Measurements from ENCODE around the gene RPL27. TPM values are rescaled to one million over a fixed set of nuclear protein-coding genes. Genes with fewer than 3 reads are reported as not detected.

Gene RPL27
- total and polyA plus RNA-seq, 2 of the 13 experiments (the other 11 are each of a cell fraction or from before 2014, with no cell fraction given): 1,585 to 5,840 TPM

- TF ChIP-seq KDM2A (CRISPR knock-in tag; IDR thresholded peaks at IDR 0.05; ENCODE audit: borderline replicate concordance, low read depth) (peak; percentile 78), KDM1A (CRISPR knock-in tag; IDR thresholded peaks at IDR 0.05) (no peak), SMARCE1 (IDR thresholded peaks at IDR 0.05; ENCODE audit: borderline replicate concordance) (no peak), CENPT (CRISPR knock-in tag; IDR thresholded peaks at IDR 0.05; ENCODE audit: low read depth) (no peak), KAT8 (CRISPR knock-in tag; IDR thresholded peaks at IDR 0.05) (peak; percentile 69), MNT (IDR thresholded peaks at IDR 0.05) (peak; percentile 38; the same call in 1 of the 2 replicates), ZHX1 (CRISPR knock-in tag; IDR thresholded peaks at IDR 0.05; ENCODE audit: low read depth) (peak; percentile 90), NONO (IDR thresholded peaks at IDR 0.05) (no peak), NONO (CRISPR knock-in tag; conservative IDR thresholded peaks at IDR 0.05) (0 out of 2 replicates have a peak, but pooled peaks have one; percentile 23), ZNF598 (CRISPR knock-in tag; IDR thresholded peaks at IDR 0.05; ENCODE audit: borderline replicate concordance) (peak; percentile 82; the same call in 1 of the 2 replicates), HNF1B (CRISPR knock-in tag; IDR thresholded peaks at IDR 0.05) (peak; percentile 69), NRL (CRISPR knock-in tag; IDR thresholded peaks at IDR 0.05; ENCODE audit: borderline replicate concordance) (peak; percentile 84; the same call in 1 of the 2 replicates), SALL2 (CRISPR knock-in tag; IDR thresholded peaks at IDR 0.05) (peak; percentile 93), NR2F6 (IDR thresholded peaks at IDR 0.05) (no peak), NR2F6 (CRISPR knock-in tag; IDR thresholded peaks at IDR 0.05) (peak; percentile 41; the same call in 1 of the 2 replicates), HNF1A (IDR thresholded peaks at IDR 0.05; ENCODE audit: low read depth) (0 out of 2 replicates have a peak, but pooled peaks have one; percentile 28), HNF1A (CRISPR knock-in tag; IDR thresholded peaks at IDR 0.05; ENCODE audit: borderline replicate concordance) (peak; percentile 57; the same call in 1 of the 2 replicates), RAD21 (CRISPR knock-in tag; IDR thresholded peaks at IDR 0.05) (peak; percentile 96), MIXL1 (CRISPR knock-in tag; IDR thresholded peaks at IDR 0.05) (peak; percentile 54; the same call in 1 of the 2 replicates), CBX1 (IDR thresholded peaks at IDR 0.05; ENCODE audit: low read depth) (peak; percentile 69)
Measured at GRCh38 chr17:43024407-43025289, 26.4 kb downstream of the RPL27 start, which contains the start of gene RND2 (continued).

All from HepG2 (cell line).